K562 (cell line): Measurements from ENCODE around the gene XPC. TPM values are rescaled to one million over a fixed set of nuclear protein-coding genes. Genes with fewer than 3 reads are reported as not detected.

Source experiments
- CAMTA2 ChIP-seq: fragments of 250-450 bp; sonication (Bioruptor Pico); conservative IDR thresholded peaks from 2 replicates; pipeline ENCODE4 v1.5.1; 2022
- CBFA2T2 ChIP-seq: fragments of 450-650 bp; conservative IDR thresholded peaks from 2 replicates; pipeline ENCODE4 v1.6.1; 2017; ENCODE audit warnings: mild to moderate bottlenecking
- CBX8 ChIP-seq: fragments of 200-600 bp; sonication (generic); IDR thresholded peaks from 2 replicates; pipeline ENCODE4 v1.6.1; 2012; ENCODE audit warnings: borderline replicate concordance, mixed run types, low read depth, mild to moderate bottlenecking, moderate library complexity, mixed read lengths, low read length, control low read depth, inconsistent platforms; ENCODE audit not compliant: poor library complexity, severe bottlenecking; ENCODE audit errors: extremely low read depth
- CHCHD3 ChIP-seq: fragments of 250-450 bp; sonication (Bioruptor Pico); IDR thresholded peaks from 2 replicates; pipeline ENCODE4 v2.1.2; 2022; ENCODE audit warnings: mild to moderate bottlenecking
- CLOCK ChIP-seq: fragments of 250-450 bp; sonication (Bioruptor Pico); IDR thresholded peaks from 2 replicates; pipeline ENCODE4 v1.4.0; 2020; ENCODE audit warnings: mild to moderate bottlenecking, moderate library complexity, borderline replicate concordance
- CREM ChIP-seq: IDR thresholded peaks from 2 replicates; pipeline ENCODE4 v1.6.1; 2014; ENCODE audit warnings: antibody characterized with exemption, low read depth
- EGR1 ChIP-seq: fragments of 450-650 bp; conservative IDR thresholded peaks from 2 replicates; pipeline ENCODE4 v1.6.1; 2017; ENCODE audit warnings: mild to moderate bottlenecking
- EP400 ChIP-seq: fragments of 450-650 bp; IDR thresholded peaks from 2 replicates; pipeline ENCODE4 v1.6.1; 2017; ENCODE audit warnings: antibody characterized with exemption, mild to moderate bottlenecking, moderate library complexity
- GTF2E2 ChIP-seq: fragments of 200-800 bp; sonication (Bioruptor generic); IDR thresholded peaks from 2 replicates; pipeline ENCODE4 v1.6.1; 2016; ENCODE audit warnings: missing genetic modification characterization, missing compliant biosample characterization
- HDAC1 ChIP-seq, 2 experiments: fragments of 450-650 bp; IDR thresholded peaks; 2 replicates each; pipeline ENCODE4 v1.6.1; 2016 to 2017; ENCODE audit warnings: inconsistent platforms in 1 of 2, mild to moderate bottlenecking in 1 of 2, moderate library complexity in 1 of 2
- HOXB6 ChIP-seq: fragments of 250-450 bp; sonication (Bioruptor Pico); IDR thresholded peaks from 2 replicates; pipeline ENCODE4 v1.5.1; 2022; ENCODE audit warnings: mild to moderate bottlenecking, borderline replicate concordance
- MLX ChIP-seq, 2 experiments: fragments of 450-650 bp in 1 of 2; sonication (generic) in 1 of 2; formaldehyde crosslinking; conservative IDR thresholded peaks; 2 replicates each; pipeline versions ENCODE4 v1.4.0 to v1.8.1; 2020 to 2022; ENCODE audit warnings: mild to moderate bottlenecking in 1 of 2, missing genetic modification reagents in 1 of 2
- MTA1 ChIP-seq: fragments of 450-650 bp; IDR thresholded peaks from 2 replicates; pipeline ENCODE4 v1.6.1; 2017; ENCODE audit warnings: borderline replicate concordance
- NONO ChIP-seq, 2 experiments: fragments of 200-400 bp in 1 of 2; fragments of 450-650 bp in 1 of 2; formaldehyde crosslinking in 1 of 2; IDR thresholded peaks; 2 replicates each; pipeline ENCODE4 v1.6.1; 2017; ENCODE audit warnings: low read depth in 2 of 2, mild to moderate bottlenecking in 2 of 2, moderate library complexity in 2 of 2, low read length in 1 of 2
- NR2C1 ChIP-seq, 2 experiments: fragments of 450-650 bp; IDR thresholded peaks; 2 replicates each; pipeline ENCODE4 v1.6.1; 2017; ENCODE audit warnings: mild to moderate bottlenecking in 2 of 2, antibody characterized with exemption in 1 of 2, inconsistent platforms in 1 of 2, missing compliant biosample characterization in 1 of 2, missing genetic modification characterization in 1 of 2
- POLR2G ChIP-seq: fragments of 200-400 bp; formaldehyde crosslinking; IDR thresholded peaks from 2 replicates; pipeline ENCODE4 v1.6.1; 2017; ENCODE audit warnings: low read depth, mild to moderate bottlenecking, antibody characterized with exemption, low read length, moderate library complexity
- PTBP1 ChIP-seq: fragments of 200-400 bp; formaldehyde crosslinking; IDR thresholded peaks from 2 replicates; pipeline ENCODE4 v1.6.1; 2017; ENCODE audit warnings: low read depth, low read length
- RBM17 ChIP-seq: fragments of 200-400 bp; formaldehyde crosslinking; IDR thresholded peaks from 2 replicates; pipeline ENCODE4 v1.6.1; 2017; ENCODE audit warnings: low read depth, mild to moderate bottlenecking, low read length, borderline replicate concordance
- SRSF7 ChIP-seq: fragments of 200-400 bp; formaldehyde crosslinking; optimal IDR thresholded peaks from 2 replicates; pipeline ENCODE3; 2017; ENCODE audit warnings: mild to moderate bottlenecking, low read depth, low read length
- TARDBP ChIP-seq: fragments of 450-650 bp; IDR thresholded peaks from 2 replicates; pipeline ENCODE4 v1.6.1; 2016
- TCFL5 ChIP-seq: fragments of 250-450 bp; sonication (Bioruptor Pico); conservative IDR thresholded peaks from 2 replicates; pipeline ENCODE4 v1.6.1; 2021; ENCODE audit warnings: mild to moderate bottlenecking, moderate library complexity, matching md5 sums
- XRCC3 ChIP-seq: fragments of 450-650 bp; IDR thresholded peaks from 2 replicates; pipeline ENCODE4 v1.6.1; 2017; ENCODE audit warnings: mild to moderate bottlenecking, moderate library complexity
- ZBTB12 ChIP-seq: fragments of 250-450 bp; sonication (Bioruptor Pico); IDR thresholded peaks from 2 replicates; pipeline ENCODE4 v1.4.0; 2020
- ZFPM2 ChIP-seq: fragments of 250-450 bp; sonication (Bioruptor Pico); IDR thresholded peaks from 2 replicates; pipeline ENCODE4 v1.5.1; 2022; ENCODE audit warnings: mild to moderate bottlenecking
- ZNF124 ChIP-seq: sonication (generic); formaldehyde crosslinking; IDR thresholded peaks from 2 replicates; pipeline ENCODE4 v1.8.1; 2022; ENCODE audit warnings: missing genetic modification reagents
- ZNF436 ChIP-seq: fragments of 250-450, 450-650 bp; sonication (Bioruptor Pico); formaldehyde crosslinking; IDR thresholded peaks from 2 replicates; pipeline ENCODE4 v1.7.0; 2020; ENCODE audit warnings: mild to moderate bottlenecking
- polyA plus RNA-seq, 8 experiments: library from polyadenylated mRNA; depleted of rRNA in 4 of 8; stranded (reverse) in 5 of 8; unstranded in 3 of 8; fragments of >200 nt; fragmentation: Nextera tagmentation in 2 of 8; fragmentation: Illumina TruSeq in 1 of 8; extraction: Ambion mirVana in 2 of 8; extraction: Trizol in 1 of 8; gene quantifications; 2 replicates each; pipeline versions ENCODE4 v1.2.1 to v1.2.3, GENCODE V29; 2011 to 2014; ENCODE audit warnings: inconsistent platforms in 1 of 8, missing spikeins in 1 of 8
- total RNA-seq, 7 experiments: library from RNA; depleted of rRNA in 6 of 7; stranded (reverse); fragments of >200 nt in 6 of 7; fragmentation: Illumina TruSeq in 2 of 7; extraction: Trizol in 2 of 7; gene quantifications; 2 replicates each; pipeline versions ENCODE4 v1.2.1 to v1.2.3, GENCODE V29; 2011 to 2021; ENCODE audit warnings: low replicate concordance in 1 of 7

The XPC gene
- total and polyA plus RNA-seq, 9 of the 15 experiments (the other 6 are each of a cell fraction or from before 2014, with no cell fraction given): 3.8 to 54.7 (median 41.3) TPM

- TF ChIP-seq RBM17: no peak
- no peak for TF ChIP-seq TCFL5 (CRISPR knock-in tag)
- no peak for TF ChIP-seq CBX8
- TF ChIP-seq MTA1: no peak
- no peak for TF ChIP-seq CHCHD3
- no peak for TF ChIP-seq CLOCK (CRISPR knock-in tag)
- TF ChIP-seq ZBTB12: 0 out of 2 replicates have a peak, but pooled peaks have one; percentile 46
- TF ChIP-seq ZNF124 (CRISPR knock-in tag): no peak
- no peak for TF ChIP-seq ZNF436 (CRISPR knock-in tag)
- no peak for TF ChIP-seq MLX (CRISPR knock-in tag; conservative IDR thresholded peaks at IDR 0.05)
- TF ChIP-seq SRSF7: no peak
- TF ChIP-seq XRCC3: no peak
- no peak for TF ChIP-seq HDAC1 (IDR thresholded peaks at IDR 0.05)
- peak; percentile 62 for TF ChIP-seq GTF2E2
- TF ChIP-seq EGR1: peak; percentile 3; the same call in 1 of the 2 replicates
- 0 out of 2 replicates have a peak, but pooled peaks have one; percentile 31 for TF ChIP-seq ZFPM2
- TF ChIP-seq EP400: no peak
- TF ChIP-seq CREM: peak; percentile 93
- 0 out of 4 replicates have a peak, but pooled peaks of 1 of the 2 experiments have one; percentile 53 for TF ChIP-seq NONO (IDR thresholded peaks at IDR 0.05; ENCODE audit: low read depth in 2 of 2, low read length in 1 of 2)
- no peak for TF ChIP-seq TARDBP
- TF ChIP-seq HOXB6 (CRISPR knock-in tag): no peak
- TF ChIP-seq POLR2G: peak; percentile 91
- TF ChIP-seq PTBP1: no peak
- TF ChIP-seq CBFA2T2: no peak
- TF ChIP-seq NR2C1 (IDR thresholded peaks at IDR 0.05): no peak
- TF ChIP-seq NR2C1 (tag; IDR thresholded peaks at IDR 0.05): peak; percentile 88
- TF ChIP-seq CAMTA2 (CRISPR knock-in tag): no peak
These were observed 53.7 kb downstream of the XPC start, which contains the start of the genes CHCHD4 and TMEM43 (continued) for GRCh38 chr3:14124615-14125192.
